H9 (cell line): ENCODE results near the gene URAD. TPM values are rescaled to one million over a fixed set of nuclear protein-coding genes. Genes with fewer than 3 reads are reported as not detected.

Experiments
- DNase-seq: peaks from one replicate; pipeline ENCODE4 v3.0.0-alpha.2; 2017
- H2AFZ ChIP-seq: one replicate; pipeline ENCODE4 v1.6.1; 2013; ENCODE audit warnings: mild to moderate bottlenecking, low read length, control low read depth, moderate library complexity
- H2AK5ac ChIP-seq: 2 replicates; pipeline ENCODE4 v1.6.1; 2013; ENCODE audit warnings: low read length, control low read depth, mixed read lengths; ENCODE audit not compliant: insufficient read length
- H2BK120ac ChIP-seq: one replicate; pipeline ENCODE4 v1.6.1; 2013; ENCODE audit warnings: low read depth, mild to moderate bottlenecking, low read length, control low read depth, inconsistent platforms; ENCODE audit not compliant: poor library complexity, severe bottlenecking
- H2BK12ac ChIP-seq: 2 replicates; pipeline ENCODE4 v1.6.1; 2013; ENCODE audit warnings: low read length, control low read depth, mixed read lengths, low read depth; ENCODE audit not compliant: insufficient read length
- H2BK15ac ChIP-seq: 2 replicates; pipeline ENCODE4 v1.6.1; 2013; ENCODE audit warnings: low read depth, low read length, control low read depth
- H2BK20ac ChIP-seq: one replicate; pipeline ENCODE4 v1.6.1; 2013; ENCODE audit warnings: low read depth, mild to moderate bottlenecking, low read length, control low read depth, inconsistent platforms; ENCODE audit not compliant: poor library complexity, severe bottlenecking
- H2BK5ac ChIP-seq: 2 replicates; pipeline ENCODE4 v1.6.1; 2013; ENCODE audit warnings: low read length, control low read depth, mixed read lengths; ENCODE audit not compliant: insufficient read length
- H3K14ac ChIP-seq: 2 replicates; pipeline ENCODE4 v1.6.1; 2013; ENCODE audit warnings: low read length, control low read depth; ENCODE audit not compliant: insufficient read depth
- H3K18ac ChIP-seq: 2 replicates; pipeline ENCODE4 v1.6.1; 2013; ENCODE audit warnings: low read depth, mild to moderate bottlenecking, mixed read lengths, low read length, control low read depth; ENCODE audit not compliant: insufficient read length
- H3K23ac ChIP-seq: 2 replicates; pipeline ENCODE4 v1.6.1; 2013; ENCODE audit warnings: low read length, control low read depth, mixed read lengths, low read depth; ENCODE audit not compliant: insufficient read length
- H3K23me2 ChIP-seq: 2 replicates; pipeline ENCODE4 v1.6.1; 2013; ENCODE audit warnings: low read depth, mild to moderate bottlenecking, mixed read lengths, low read length, control low read depth; ENCODE audit not compliant: insufficient read length, poor library complexity, severe bottlenecking
- H3K27ac ChIP-seq: 2 replicates; pipeline ENCODE4 v1.5.1; 2013; ENCODE audit warnings: low read length, control low read depth, mixed read lengths, low read depth; ENCODE audit not compliant: insufficient read length
- H3K27me3 ChIP-seq: 2 replicates; pipeline ENCODE4 v1.6.1; 2013; ENCODE audit warnings: low read length, control low read depth, inconsistent platforms; ENCODE audit not compliant: insufficient read depth
- H3K4ac ChIP-seq: 2 replicates; pipeline ENCODE4 v1.6.1; 2013; ENCODE audit warnings: low read depth, mild to moderate bottlenecking, control low read depth, inconsistent platforms, low read length, moderate library complexity
- H3K4me1 ChIP-seq: 2 replicates; pipeline ENCODE4 v1.6.1; 2013; ENCODE audit warnings: low read length, control low read depth, inconsistent platforms; ENCODE audit not compliant: insufficient read depth
- H3K4me2 ChIP-seq: 2 replicates; pipeline ENCODE4 v1.6.1; 2013; ENCODE audit warnings: low read length, control low read depth, mixed read lengths; ENCODE audit not compliant: insufficient read length, insufficient read depth
- H3K56ac ChIP-seq: 2 replicates; pipeline ENCODE4 v1.6.1; 2013; ENCODE audit warnings: low read depth, mild to moderate bottlenecking, mixed read lengths, low read length, control low read depth; ENCODE audit not compliant: insufficient read length
- H3K79me1 ChIP-seq: 2 replicates; pipeline ENCODE4 v1.6.1; 2013; ENCODE audit warnings: low read depth, mild to moderate bottlenecking, moderate library complexity, low read length, control low read depth, inconsistent platforms; ENCODE audit not compliant: insufficient read depth, poor library complexity, severe bottlenecking
- H3K79me2 ChIP-seq: 2 replicates; pipeline ENCODE4 v1.6.1; 2013; ENCODE audit warnings: low read length, control low read depth, inconsistent platforms; ENCODE audit not compliant: insufficient read depth
- H3K9ac ChIP-seq: 2 replicates; pipeline ENCODE4 v1.6.1; 2013; ENCODE audit warnings: low read length, control low read depth, mixed read lengths; ENCODE audit not compliant: insufficient read length; ENCODE audit errors: extremely low read depth
- H3K9me3 ChIP-seq: one replicate; pipeline ENCODE4 v1.6.1; 2013; ENCODE audit warnings: low read depth, low read length, inconsistent platforms; ENCODE audit not compliant: control insufficient read depth
- H3T11ph ChIP-seq: one replicate; pipeline ENCODE4 v1.6.1; 2013; ENCODE audit warnings: mild to moderate bottlenecking, low read length, control low read depth, inconsistent platforms
- H4K20me1 ChIP-seq: one replicate; pipeline ENCODE4 v1.6.1; 2013; ENCODE audit not compliant: control insufficient read depth, insufficient read length, insufficient read depth
- H4K5ac ChIP-seq: 2 replicates; pipeline ENCODE4 v1.6.1; 2013; ENCODE audit warnings: low read depth, mild to moderate bottlenecking, mixed read lengths, low read length, control low read depth; ENCODE audit not compliant: insufficient read length
- H4K8ac ChIP-seq: replicated peaks from 2 replicates; pipeline ENCODE4 v1.6.1; 2013; ENCODE audit warnings: low read length, control low read depth, mixed read lengths, low read depth; ENCODE audit not compliant: insufficient read length
- H4K91ac ChIP-seq: 2 replicates; pipeline ENCODE4 v1.6.1; 2013; ENCODE audit warnings: low read depth, mild to moderate bottlenecking, moderate library complexity, mixed read lengths, low read length, control low read depth; ENCODE audit not compliant: insufficient read length
- H3K27ac Mint-ChIP-seq, 3 experiments: 2 replicates in 2 of 3; 3 replicates in 1 of 3; pipeline ENCODE4 v1.8.0; 2020 to 2021; ENCODE audit warnings: mixed read lengths in 3 of 3, mild to moderate bottlenecking in 1 of 3, moderate library complexity in 1 of 3
- H3K27me3 Mint-ChIP-seq: 2 replicates; pipeline ENCODE4 v1.8.0; 2021; ENCODE audit warnings: low read depth, mild to moderate bottlenecking, moderate library complexity, mixed read lengths
- H3K36me3 Mint-ChIP-seq, 3 experiments: 2 replicates in 2 of 3; 3 replicates in 1 of 3; pipeline ENCODE4 v1.8.0; 2020 to 2021; ENCODE audit warnings: low read depth in 3 of 3, mixed read lengths in 3 of 3; ENCODE audit not compliant: insufficient read depth in 1 of 3
- H3K4me1 Mint-ChIP-seq, 2 experiments: 2 replicates each; pipeline ENCODE4 v1.8.0; 2020; ENCODE audit warnings: mixed read lengths in 2 of 2
- H3K4me3 Mint-ChIP-seq, 2 experiments: 2 replicates in 1 of 2; 3 replicates in 1 of 2; pipeline ENCODE4 v1.8.0; 2020 to 2021; ENCODE audit warnings: mild to moderate bottlenecking in 2 of 2, mixed read lengths in 2 of 2, moderate library complexity in 1 of 2
- H3K9me3 Mint-ChIP-seq, 2 experiments: 2 replicates in 1 of 2; 3 replicates in 1 of 2; pipeline ENCODE4 v1.8.0; 2020; ENCODE audit warnings: mild to moderate bottlenecking in 2 of 2, mixed read lengths in 2 of 2, moderate library complexity in 1 of 2
- CTCF ChIP-seq: fragments of 200-600 bp; sonication (generic); conservative IDR thresholded peaks from 3 replicates; pipeline ENCODE4 v1.8.0; 2021; ENCODE audit warnings: antibody characterized with exemption, mild to moderate bottlenecking
- WGBS: extraction: QIAGEN DNeasy Blood & Tissue Kit; methylation state at CpG from one replicate; pipeline ENCODE4 v1.1.7; 2013; ENCODE audit warnings: missing lambda C conversion rate, low lambda C conversion rate, mixed read lengths; ENCODE audit not compliant: insufficient read length; ENCODE audit errors: extremely low coverage; 5-methylcytosine and 5-hydroxymethylcytosine counted together
- total RNA-seq: library from RNA; stranded (reverse); gene quantifications from 2 replicates; pipeline ENCODE4 v1.2.1, GENCODE V29; 2021

Gene URAD
- total RNA-seq, 1 experiment from 2014 or later, result not detected

DNA sequence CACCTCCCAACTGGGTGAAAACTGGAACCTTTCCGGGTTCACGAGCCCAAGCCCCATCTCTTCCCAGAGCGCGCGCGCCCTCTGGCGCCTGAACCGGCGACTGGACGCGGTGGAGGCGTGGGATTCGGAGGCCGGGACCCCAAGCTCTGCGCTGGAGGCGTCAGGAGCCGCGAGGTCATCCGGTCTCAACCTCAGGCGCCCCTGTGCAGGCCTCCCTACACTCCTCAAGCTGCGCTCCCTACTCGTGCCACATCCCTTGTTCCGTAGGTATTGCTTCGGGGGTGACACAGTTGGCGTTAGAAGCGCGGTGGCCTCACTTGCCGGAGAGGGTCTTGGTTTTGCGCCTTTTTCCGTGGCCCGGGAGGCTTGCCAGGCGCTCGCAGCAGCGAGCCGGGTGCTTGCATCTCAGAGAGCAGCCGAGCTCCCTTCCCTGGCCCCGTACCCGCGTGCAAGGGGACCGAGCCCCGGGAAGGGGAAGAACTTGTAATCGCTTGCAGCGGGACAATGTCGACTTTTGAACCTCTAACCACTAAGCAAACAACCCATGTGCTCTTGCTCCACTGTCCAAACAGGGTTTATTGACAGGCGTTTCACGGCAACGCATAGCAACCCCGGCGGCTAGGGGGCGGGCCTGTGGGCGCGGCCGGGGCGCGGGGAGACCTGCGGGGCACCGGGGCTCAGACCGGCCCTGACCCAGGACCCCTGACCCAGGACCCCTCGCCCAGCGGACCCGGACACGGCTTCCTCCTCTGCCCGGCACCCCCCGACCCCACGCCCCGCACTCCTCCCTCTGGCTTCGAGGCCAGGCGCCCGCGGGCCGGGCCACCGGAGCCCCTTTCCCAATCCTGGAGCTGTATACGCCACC, 27.9 kb downstream of the URAD start:
- Histone ChIP-seq H3K79me1 (no peaks in the 10 kb centered on the region), H3T11ph (no peak overlapping the region), H3K9ac (no peak overlapping the region), H3K4me1 (peaks cover 5% of the 10 kb centered on the region; the same call in 1 of the 2 replicates), H4K91ac (no peak overlapping the region), H3K79me2 (no peaks in the 10 kb centered on the region), H2AK5ac (no peak overlapping the region), H2BK15ac (no peak overlapping the region), H3K23me2 (no peaks in the 10 kb centered on the region), H2BK120ac (no peak overlapping the region), H3K27ac (no peak overlapping the region), H3K27me3 (peaks cover 94% of the 10 kb centered on the region), H2BK5ac (no peak overlapping the region), H4K8ac (no peak overlapping the region), H3K9me3 (no peaks in the 10 kb centered on the region), H3K14ac (peak overlapping the region; percentile 16; the same call in 1 of the 2 replicates), H4K5ac (no peak overlapping the region), H3K4me2 (peak overlapping the region; percentile 46), H3K23ac (no peak overlapping the region), H3K4ac (no peak overlapping the region), H2BK20ac (no peak overlapping the region), H3K56ac (no peak overlapping the region), H2AFZ (no peak overlapping the region), H3K18ac (peak overlapping the region; percentile 90), H2BK12ac (no peak overlapping the region), H4K20me1 (no peaks in the 10 kb centered on the region)
- Mint-ChIP-seq H3K4me3 (peak overlapping the region in 1 of 2 experiments; percentile 76; a peak in 3 of 5 replicates), H3K27me3 (peaks cover 99% of the 10 kb centered on the region), H3K27ac (no peak overlapping the region), H3K4me1 (peaks cover 14 to 28% of the 10 kb centered on the region in 2 experiments), H3K9me3 (peaks cover 3 to 17% of the 10 kb centered on the region in 2 experiments), H3K36me3 (no peaks in the 10 kb centered on the region)
- peak; percentile 81 for TF ChIP-seq CTCF
- DNase-seq, result peak; percentile 85
- no CpG with 5 or more reads among the region's 73 CpGs for WGBS
